Measurements from ENCODE around the gene RNLS.

The RNLS gene

DNA sequence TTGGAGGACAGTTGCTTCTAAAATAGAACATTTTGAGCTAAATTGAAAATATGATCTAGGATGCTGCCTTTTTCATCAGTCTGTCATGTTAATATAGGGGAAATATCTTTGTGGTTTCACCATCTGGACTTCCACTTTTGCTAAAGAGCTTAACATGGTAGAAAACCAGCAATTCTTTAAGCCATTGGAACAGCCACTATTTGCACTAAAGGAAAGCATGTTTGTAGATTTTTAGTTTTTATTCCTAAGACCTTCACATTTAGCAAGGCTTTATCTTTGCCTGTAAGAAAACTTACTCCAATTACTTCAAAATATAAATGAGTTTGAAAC, 291.0 kb downstream of the RNLS start:
- no peak overlapping the region for H3K4me3 ChIP-seq (replicated peaks in 1 of 2; ENCODE audit: low read depth in 2 of 2, low read length in 2 of 2)
- TF ChIP-seq, protein P1, sequence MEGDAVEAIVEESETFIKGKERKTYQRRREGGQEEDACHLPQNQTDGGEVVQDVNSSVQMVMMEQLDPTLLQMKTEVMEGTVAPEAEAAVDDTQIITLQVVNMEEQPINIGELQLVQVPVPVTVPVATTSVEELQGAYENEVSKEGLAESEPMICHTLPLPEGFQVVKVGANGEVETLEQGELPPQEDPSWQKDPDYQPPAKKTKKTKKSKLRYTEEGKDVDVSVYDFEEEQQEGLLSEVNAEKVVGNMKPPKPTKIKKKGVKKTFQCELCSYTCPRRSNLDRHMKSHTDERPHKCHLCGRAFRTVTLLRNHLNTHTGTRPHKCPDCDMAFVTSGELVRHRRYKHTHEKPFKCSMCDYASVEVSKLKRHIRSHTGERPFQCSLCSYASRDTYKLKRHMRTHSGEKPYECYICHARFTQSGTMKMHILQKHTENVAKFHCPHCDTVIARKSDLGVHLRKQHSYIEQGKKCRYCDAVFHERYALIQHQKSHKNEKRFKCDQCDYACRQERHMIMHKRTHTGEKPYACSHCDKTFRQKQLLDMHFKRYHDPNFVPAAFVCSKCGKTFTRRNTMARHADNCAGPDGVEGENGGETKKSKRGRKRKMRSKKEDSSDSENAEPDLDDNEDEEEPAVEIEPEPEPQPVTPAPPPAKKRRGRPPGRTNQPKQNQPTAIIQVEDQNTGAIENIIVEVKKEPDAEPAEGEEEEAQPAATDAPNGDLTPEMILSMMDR (IDR thresholded peaks at IDR 0.05; ENCODE audit: low read depth, low read length): no peak
- no peak for DNase-seq (ENCODE audit: low read depth in 2 of 2)

DNA sequence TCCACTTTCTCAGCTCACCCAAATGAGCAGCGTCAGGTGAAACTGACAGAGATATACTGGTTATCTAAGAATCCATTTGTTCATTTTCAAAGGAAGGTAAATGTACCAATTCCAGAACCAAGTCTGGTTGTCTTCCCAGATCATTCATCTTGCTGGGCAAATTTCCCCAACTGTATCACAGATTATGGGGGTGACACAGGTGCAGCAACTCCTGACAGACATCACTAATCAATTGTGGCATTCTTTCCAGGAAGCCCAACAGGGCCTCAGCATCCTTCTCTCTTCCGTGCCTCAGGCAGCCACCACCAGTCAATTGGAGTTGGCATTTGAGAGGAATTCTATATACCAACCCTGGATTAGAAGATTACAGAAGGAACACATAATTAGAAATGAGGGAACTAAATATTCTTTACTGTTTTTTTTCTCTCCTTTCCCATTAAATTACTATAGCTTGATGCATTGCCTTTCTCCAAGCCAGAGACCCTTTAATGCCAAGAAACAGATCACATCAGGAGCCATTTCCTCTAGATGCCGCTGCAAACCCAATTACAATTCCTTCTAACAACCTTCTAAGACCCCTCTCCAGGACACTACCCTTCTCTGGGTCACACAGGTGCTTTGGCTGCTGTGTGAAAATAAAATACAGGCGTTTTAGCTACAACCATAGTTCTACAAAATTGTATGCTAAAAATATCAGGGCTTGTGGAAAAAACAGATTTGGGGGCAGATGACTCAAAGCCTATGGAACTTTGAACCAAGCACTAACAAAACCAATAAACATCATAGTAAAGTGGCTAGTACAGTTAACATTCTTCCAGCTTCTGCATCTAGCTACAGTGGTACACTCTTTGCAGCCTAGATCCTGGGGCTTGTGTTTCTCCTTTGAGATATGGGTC, 291.6 kb downstream of the RNLS start:
- TF ChIP-seq, protein P1 (IDR thresholded peaks at IDR 0.05; ENCODE audit: low read depth, low read length): no peak
- H3K4me3 ChIP-seq (replicated peaks in 1 of 2; ENCODE audit: low read depth in 2 of 2, low read length in 2 of 2): no peak overlapping the region
- DNase-seq (ENCODE audit: low read depth in 2 of 2): no peak

DNA sequence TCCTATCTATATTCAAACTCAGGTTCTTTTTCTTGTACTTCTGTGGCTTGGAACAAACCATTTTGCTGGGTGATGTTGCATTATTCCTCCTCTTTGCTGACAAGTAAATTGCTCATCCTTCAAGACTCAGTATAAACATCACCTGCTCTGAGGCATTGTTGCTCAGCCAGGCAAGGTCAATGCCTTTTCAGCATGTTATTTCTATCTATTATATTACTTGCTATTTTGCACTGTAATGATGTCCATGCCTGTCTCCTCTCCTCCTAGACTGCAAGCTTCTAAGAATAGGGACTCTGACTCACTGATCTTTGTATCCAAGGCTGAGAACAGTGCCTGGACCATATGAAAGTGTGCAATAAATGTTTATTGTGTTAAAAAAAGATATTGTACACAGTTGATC, 293.8 kb downstream of the RNLS start:
- H3K4me3 ChIP-seq (replicated peaks in 1 of 2; ENCODE audit: low read depth in 2 of 2, low read length in 2 of 2): no peak overlapping the region
- DNase-seq (ENCODE audit: low read depth in 2 of 2): peak in 1 of 2 donors; percentile 39
- TF ChIP-seq, protein P1 (IDR thresholded peaks at IDR 0.05; ENCODE audit: low read depth, low read length): no peak

DNA sequence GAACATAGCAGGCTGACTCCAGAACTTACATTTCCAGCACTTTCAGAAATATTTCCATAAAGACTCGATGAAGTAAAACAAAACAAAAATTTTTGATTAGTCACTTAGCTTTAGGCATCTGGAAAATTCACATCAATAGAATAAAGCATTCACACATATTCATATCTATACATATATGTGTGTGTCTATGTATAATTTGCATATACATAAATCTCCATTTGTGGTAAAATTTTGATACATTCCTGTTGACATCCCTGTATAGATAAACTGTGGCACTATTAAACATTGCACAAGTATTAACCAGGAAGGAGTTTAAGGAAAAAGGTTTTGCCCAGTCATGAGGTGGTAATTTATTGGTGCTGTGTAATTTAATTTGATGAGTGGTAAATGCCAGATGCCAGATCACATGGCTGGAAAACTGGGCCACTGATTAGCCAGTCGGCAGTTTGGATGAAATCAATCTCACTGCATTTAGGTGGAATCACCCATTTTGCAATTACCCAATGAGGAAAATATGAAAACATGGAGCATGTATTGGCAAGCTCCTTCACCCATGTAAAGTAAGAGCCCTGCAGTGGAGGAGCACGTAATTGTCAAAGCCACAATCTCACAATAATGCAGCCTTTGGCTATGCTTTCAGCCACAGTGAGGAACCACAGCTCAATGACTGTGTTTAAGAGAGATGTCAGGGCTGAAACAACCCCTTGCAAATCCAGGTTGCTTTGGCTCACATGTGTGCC, 294.6 kb downstream of the RNLS start:
- H3K4me3 ChIP-seq (replicated peaks in 1 of 2; ENCODE audit: low read depth in 2 of 2, low read length in 2 of 2): no peak overlapping the region
- TF ChIP-seq, protein P1 (IDR thresholded peaks at IDR 0.05; ENCODE audit: low read depth, low read length): no peak
- DNase-seq (ENCODE audit: low read depth in 2 of 2): no peak

DNA sequence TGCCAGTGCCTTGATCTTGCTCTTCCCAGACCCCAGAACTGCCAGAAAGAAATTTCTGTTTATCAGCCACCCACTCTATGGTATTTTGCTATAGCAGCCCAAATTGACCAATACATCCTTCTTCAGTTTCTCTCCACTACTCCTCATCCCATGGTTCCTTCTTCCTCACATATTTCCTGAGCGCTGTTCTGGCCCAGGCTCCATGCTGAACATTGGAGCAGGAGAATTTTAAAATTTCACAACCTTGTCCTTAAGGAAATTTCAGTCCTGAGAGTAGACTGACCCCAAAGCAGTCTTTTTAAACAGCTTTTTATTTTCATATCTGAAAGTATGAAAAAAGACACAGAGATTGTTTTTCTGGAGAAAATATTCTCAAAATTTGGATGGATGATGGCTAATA, 297.1 kb downstream of the RNLS start:
- DNase-seq (ENCODE audit: low read depth in 2 of 2): no peak
- TF ChIP-seq, protein P1 (IDR thresholded peaks at IDR 0.05; ENCODE audit: low read depth, low read length): no peak
- no peak overlapping the region for H3K4me3 ChIP-seq (replicated peaks in 1 of 2; ENCODE audit: low read depth in 2 of 2, low read length in 2 of 2)

DNA sequence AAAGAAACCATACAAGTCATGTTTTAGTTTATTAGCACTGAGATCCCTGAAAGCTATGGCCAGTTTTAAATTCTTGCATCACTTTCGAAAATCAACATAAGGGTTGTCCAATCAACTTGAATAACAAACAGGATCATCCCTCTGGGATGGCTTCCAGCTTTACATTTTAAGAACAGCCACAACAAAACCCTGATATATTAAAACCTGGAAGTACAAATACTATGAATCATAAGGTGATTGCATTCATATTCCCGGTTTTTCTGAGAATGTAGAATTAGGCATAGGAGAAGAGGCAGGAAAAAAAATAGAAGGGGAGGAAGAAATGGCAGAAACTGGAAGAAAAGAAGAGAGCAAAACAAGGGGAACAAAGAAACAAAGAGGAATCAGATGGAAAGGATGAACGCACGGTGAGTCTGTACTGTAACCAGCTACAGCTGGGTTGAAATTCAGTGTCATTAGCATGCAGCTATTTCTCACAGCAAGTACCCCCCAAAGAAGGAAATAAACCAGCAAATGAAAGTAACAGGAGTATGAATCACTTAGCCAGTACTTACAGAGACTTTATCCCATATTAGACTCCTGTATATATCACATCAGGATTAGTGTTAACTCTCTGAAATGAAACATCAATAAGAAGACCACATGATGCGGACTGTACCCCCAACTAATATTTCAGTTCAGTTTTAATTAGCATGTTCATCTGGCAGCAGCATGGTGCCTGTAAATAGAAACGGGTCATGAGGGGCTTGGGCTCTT, 301.3 kb downstream of the RNLS start:
- H3K4me3 ChIP-seq (replicated peaks in 1 of 2; ENCODE audit: low read depth in 2 of 2, low read length in 2 of 2): peak overlapping the region in 1 of 2 donors; percentile 36
- peak; percentile 78 to 89 for DNase-seq (ENCODE audit: low read depth in 2 of 2)

More for the DNA sequence above, 301.3 kb downstream of the RNLS start:
- TF ChIP-seq, protein P1 (IDR thresholded peaks at IDR 0.05; ENCODE audit: low read depth, low read length): no peak
